Central memory CD8-positive, alpha-beta T cell (primary cell): ENCODE measurements around the gene ATP1B2.
A peak's percentile ranks its signal among the peaks of the same experiment; 100 is the strongest.
"Not testable (repeated sequence)": the region's sequence is repeated elsewhere in the genome, so short reads cannot be mapped to it uniquely, and the experiment has no call there.

Source experiments
- ATAC-seq: fragments of 150-1000 bp; cut with Tn5 transposase; replicated peaks from 2 replicates; pipeline ENCODE4 v1.10.0; 2022; ENCODE audit warnings: mild to moderate bottlenecking, moderate FRiP score, moderate number of reproducible peaks; ENCODE audit not compliant: poor library complexity, severe bottlenecking; ENCODE audit errors: extremely low read depth
- DNase-seq, 2 donors: peaks; one replicate each; pipeline ENCODE4 v3.0.0; 2021; ENCODE audit warnings: low spot score in 2 of 2
- H3K27ac Mint-ChIP-seq: one replicate; pipeline ENCODE4 v1.8.0; 2022; ENCODE audit warnings: low read depth, mild to moderate bottlenecking, moderate library complexity, mixed read lengths
- H3K27me3 Mint-ChIP-seq: one replicate; pipeline ENCODE4 v1.8.0; 2022; ENCODE audit warnings: mixed read lengths
- H3K36me3 Mint-ChIP-seq: one replicate; pipeline ENCODE4 v1.8.0; 2022; ENCODE audit warnings: mild to moderate bottlenecking, moderate library complexity, mixed read lengths; ENCODE audit not compliant: insufficient read depth
- H3K4me1 Mint-ChIP-seq: one replicate; pipeline ENCODE4 v1.8.0; 2022; ENCODE audit warnings: mixed read lengths
- H3K4me3 Mint-ChIP-seq: one replicate; pipeline ENCODE4 v1.8.0; 2022; ENCODE audit warnings: mild to moderate bottlenecking, moderate library complexity, mixed read lengths
- H3K9me3 Mint-ChIP-seq: one replicate; pipeline ENCODE4 v1.8.0; 2022; ENCODE audit warnings: mixed read lengths

The ATP1B2 gene

GRCh38 chr17:7626307-7626706 lies 24.4 kb upstream of the ATP1B2 start:
- peaks cover 18% of the 10 kb centered on the region for H3K4me1 Mint-ChIP-seq
- no peaks in the 10 kb centered on the region for H3K27me3 Mint-ChIP-seq
- no peak for ATAC-seq
- H3K36me3 Mint-ChIP-seq: no peaks in the 10 kb centered on the region
- H3K4me3 Mint-ChIP-seq: peak overlapping the region; percentile 88
- H3K27ac Mint-ChIP-seq: peak overlapping the region; percentile 92
- no peak for DNase-seq
- no peaks in the 10 kb centered on the region for H3K9me3 Mint-ChIP-seq

GRCh38 chr17:7626956-7627249 lies 23.8 kb upstream of the ATP1B2 start:
- Mint-ChIP-seq H3K9me3 (no peaks in the 10 kb centered on the region), H3K36me3 (no peaks in the 10 kb centered on the region), H3K27me3 (no peaks in the 10 kb centered on the region), H3K4me1 (peaks cover 18% of the 10 kb centered on the region), H3K27ac (peak overlapping the region; percentile 92), H3K4me3 (peak overlapping the region; percentile 88)
- no peak for ATAC-seq
- DNase-seq: no peak

- Mint-ChIP-seq H3K27ac (peak within 1 kb of the TSS; percentile 92), H3K4me3 (peak within 1 kb of the TSS; percentile 88), H3K9me3 (no peaks in the 10 kb centered on the region), H3K4me1 (peaks cover 18% of the 10 kb centered on the region), H3K27me3 (no peaks in the 10 kb centered on the region), H3K36me3 (no peaks in the 10 kb centered on the region)
- ATAC-seq (peak; percentile 92), DNase-seq (peak; percentile 54 to 69)
Observed at GRCh38 chr17:7627250-7628121, 23.2 kb upstream of the ATP1B2 start, which contains the start of gene SAT2. Gene SAT2, minus strand, starts transcription at chr17:7627821. Its CDS starts 186 bp downstream, at chr17:7627635.

- no peak for ATAC-seq
- no peak within 1 kb of the TSS for H3K4me3 Mint-ChIP-seq
- no peak for DNase-seq
- H3K4me1 Mint-ChIP-seq: peaks cover 18% of the 10 kb centered on the region
- no peak within 1 kb of the TSS for H3K27ac Mint-ChIP-seq
- H3K27me3 Mint-ChIP-seq: no peaks in the 10 kb centered on the region
- no peaks in the 10 kb centered on the region for H3K36me3 Mint-ChIP-seq
- H3K9me3 Mint-ChIP-seq: no peaks in the 10 kb centered on the region
Observed at GRCh38 chr17:7629939-7630571, 20.7 kb upstream of the ATP1B2 start, which contains the start of gene SHBG. Gene SHBG, plus strand, starts transcription at chr17:7630135. Its CDS starts 38 bp downstream, at chr17:7630173.

GRCh38 chr17:7631398-7632380 lies 19.0 kb upstream of the ATP1B2 start:
- Mint-ChIP-seq H3K9me3 (no peaks in the 10 kb centered on the region), H3K4me1 (peaks cover 10% of the 10 kb centered on the region), H3K27ac (no peak overlapping the region), H3K27me3 (no peaks in the 10 kb centered on the region), H3K36me3 (no peaks in the 10 kb centered on the region), H3K4me3 (no peak overlapping the region)
- DNase-seq (no peak), ATAC-seq (no peak)

- no peak overlapping the region for H3K27ac Mint-ChIP-seq
- H3K4me3 Mint-ChIP-seq: no peak overlapping the region
- H3K36me3 Mint-ChIP-seq: no peaks in the 10 kb centered on the region
- no peaks in the 10 kb centered on the region for H3K27me3 Mint-ChIP-seq
- ATAC-seq: no peak
- H3K9me3 Mint-ChIP-seq: no peaks in the 10 kb centered on the region
- peaks cover 2% of the 10 kb centered on the region for H3K4me1 Mint-ChIP-seq
- no peak for DNase-seq
Observed at GRCh38 chr17:7632492-7632894, 18.2 kb upstream of the ATP1B2 start.

GRCh38 chr17:7633093-7633492 lies 17.6 kb upstream of the ATP1B2 start:
- no peak overlapping the region for H3K27ac Mint-ChIP-seq
- no peaks in the 10 kb centered on the region for H3K27me3 Mint-ChIP-seq
- no peaks in the 10 kb centered on the region for H3K36me3 Mint-ChIP-seq
- DNase-seq (no peak), ATAC-seq (no peak)
- H3K9me3 Mint-ChIP-seq: no peaks in the 10 kb centered on the region
- no peak overlapping the region for H3K4me3 Mint-ChIP-seq
- H3K4me1 Mint-ChIP-seq: no peaks in the 10 kb centered on the region

GRCh38 chr17:7634384-7634783 lies 16.3 kb upstream of the ATP1B2 start:
- H3K4me1 Mint-ChIP-seq: no peaks in the 10 kb centered on the region
- H3K27ac Mint-ChIP-seq: no peak overlapping the region
- ATAC-seq (no peak), DNase-seq (no peak)
- no peaks in the 10 kb centered on the region for H3K9me3 Mint-ChIP-seq
- H3K4me3 Mint-ChIP-seq: no peak overlapping the region
- H3K27me3 Mint-ChIP-seq: no peaks in the 10 kb centered on the region
- no peaks in the 10 kb centered on the region for H3K36me3 Mint-ChIP-seq

- Mint-ChIP-seq H3K27ac (no peak overlapping the region), H3K36me3 (no peaks in the 10 kb centered on the region), H3K27me3 (no peaks in the 10 kb centered on the region), H3K4me1 (no peaks in the 10 kb centered on the region), H3K9me3 (no peaks in the 10 kb centered on the region), H3K4me3 (no peak overlapping the region)
- no peak for DNase-seq
- no peak for ATAC-seq
Observed at GRCh38 chr17:7636163-7636562, 14.6 kb upstream of the ATP1B2 start.

GRCh38 chr17:7640783-7641182 lies 9.9 kb upstream of the ATP1B2 start:
- Mint-ChIP-seq H3K27ac (no peak overlapping the region), H3K36me3 (no peaks in the 10 kb centered on the region), H3K9me3 (no peaks in the 10 kb centered on the region), H3K27me3 (peaks cover 12% of the 10 kb centered on the region), H3K4me3 (no peak overlapping the region), H3K4me1 (no peaks in the 10 kb centered on the region)
- no peak for ATAC-seq
- no peak for DNase-seq

- H3K9me3 Mint-ChIP-seq, H3K36me3 Mint-ChIP-seq, H3K4me3 Mint-ChIP-seq, ATAC-seq, DNase-seq, H3K27ac Mint-ChIP-seq, H3K4me1 Mint-ChIP-seq: not testable (repeated sequence)
- peaks cover 21% of the 10 kb centered on the region for H3K27me3 Mint-ChIP-seq
Observed at GRCh38 chr17:7641635-7642034, 9.1 kb upstream of the ATP1B2 start.

GRCh38 chr17:7644775-7645174 lies 6.0 kb upstream of the ATP1B2 start:
- H3K27ac Mint-ChIP-seq: no peak overlapping the region
- no peak for DNase-seq
- no peak overlapping the region for H3K4me3 Mint-ChIP-seq
- H3K36me3 Mint-ChIP-seq: peaks cover 2% of the 10 kb centered on the region
- peaks cover 42% of the 10 kb centered on the region for H3K27me3 Mint-ChIP-seq
- ATAC-seq: no peak
- H3K9me3 Mint-ChIP-seq: no peaks in the 10 kb centered on the region
- H3K4me1 Mint-ChIP-seq: peaks cover 1% of the 10 kb centered on the region
